PC-3 (cell line): ENCODE measurements around the gene CSNK1G1.

Source experiments
- CTCF ChIP-seq: fragments of 300-600 bp; sonication (generic); conservative IDR thresholded peaks from 2 replicates; pipeline ENCODE4 v1.5.1; 2017; ENCODE audit warnings: antibody characterized with exemption, low read depth, mild to moderate bottlenecking, low read length
- EZH2 ChIP-seq: fragments of 300-600 bp; sonication (generic); IDR thresholded peaks from one replicate; pipeline ENCODE4 v1.6.1; 2017; ENCODE audit warnings: antibody characterized with exemption, mild to moderate bottlenecking, low read length; ENCODE audit not compliant: unreplicated experiment

GRCh38 chr15:64122444-64122843, 233.5 kb downstream of the CSNK1G1 start:
- TF ChIP-seq CTCF: no peak
- no peak for TF ChIP-seq EZH2
